ENCODE data around the gene TBC1D21.

DNA sequence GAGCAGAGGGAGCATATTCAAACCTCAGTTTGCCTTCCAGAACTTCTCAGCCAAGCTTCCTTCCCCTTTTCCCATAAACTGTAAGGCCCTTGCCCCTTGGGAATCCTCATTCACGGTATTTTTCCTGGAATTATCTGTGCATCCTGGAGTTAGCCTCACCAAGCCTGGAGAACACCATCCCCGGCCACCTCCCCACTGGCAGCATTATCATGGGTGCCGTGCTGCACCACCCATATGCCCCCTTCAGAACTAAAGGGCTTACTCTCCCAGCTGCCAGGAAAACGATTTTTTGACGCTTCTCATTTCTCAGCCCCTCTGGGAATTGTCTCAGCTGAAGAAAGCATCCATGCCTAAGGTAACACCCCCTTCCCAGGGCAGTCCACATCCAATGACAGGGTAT is 20.9 kb upstream of the TBC1D21 start:
- TF ChIP-seq, protein P1, sequence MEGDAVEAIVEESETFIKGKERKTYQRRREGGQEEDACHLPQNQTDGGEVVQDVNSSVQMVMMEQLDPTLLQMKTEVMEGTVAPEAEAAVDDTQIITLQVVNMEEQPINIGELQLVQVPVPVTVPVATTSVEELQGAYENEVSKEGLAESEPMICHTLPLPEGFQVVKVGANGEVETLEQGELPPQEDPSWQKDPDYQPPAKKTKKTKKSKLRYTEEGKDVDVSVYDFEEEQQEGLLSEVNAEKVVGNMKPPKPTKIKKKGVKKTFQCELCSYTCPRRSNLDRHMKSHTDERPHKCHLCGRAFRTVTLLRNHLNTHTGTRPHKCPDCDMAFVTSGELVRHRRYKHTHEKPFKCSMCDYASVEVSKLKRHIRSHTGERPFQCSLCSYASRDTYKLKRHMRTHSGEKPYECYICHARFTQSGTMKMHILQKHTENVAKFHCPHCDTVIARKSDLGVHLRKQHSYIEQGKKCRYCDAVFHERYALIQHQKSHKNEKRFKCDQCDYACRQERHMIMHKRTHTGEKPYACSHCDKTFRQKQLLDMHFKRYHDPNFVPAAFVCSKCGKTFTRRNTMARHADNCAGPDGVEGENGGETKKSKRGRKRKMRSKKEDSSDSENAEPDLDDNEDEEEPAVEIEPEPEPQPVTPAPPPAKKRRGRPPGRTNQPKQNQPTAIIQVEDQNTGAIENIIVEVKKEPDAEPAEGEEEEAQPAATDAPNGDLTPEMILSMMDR (IDR thresholded peaks at IDR 0.05) = no peak
- no peak for TF ChIP-seq POLR2A (IDR thresholded peaks at IDR 0.05)

Data from body of pancreas (tissue), 4 donors.